HepG2 (cell line): ENCODE measurements around the gene AIF1. TPM values are rescaled to one million over a fixed set of nuclear protein-coding genes. Genes with fewer than 3 reads are reported as not detected.

ENCODE experiments used
- MAFG ChIP-seq: sonication (generic); formaldehyde crosslinking; IDR thresholded peaks from 2 replicates; pipeline ENCODE4 v1.5.1; 2020; ENCODE audit warnings: mild to moderate bottlenecking, missing genetic modification reagents
- NRL ChIP-seq: sonication (generic); formaldehyde crosslinking; IDR thresholded peaks from 2 replicates; pipeline ENCODE4 v1.5.0; 2020; ENCODE audit warnings: missing genetic modification reagents, mild to moderate bottlenecking, moderate library complexity, borderline replicate concordance
- TBX2 ChIP-seq: sonication (generic); formaldehyde crosslinking; IDR thresholded peaks from 2 replicates; pipeline ENCODE4 v1.5.0; 2020; ENCODE audit warnings: missing genetic modification reagents, mild to moderate bottlenecking, borderline replicate concordance
- ZNF3 ChIP-seq: IDR thresholded peaks from 2 replicates; pipeline ENCODE4 v1.7.0; 2017; ENCODE audit warnings: inconsistent platforms
- ZNF670 ChIP-seq: sonication (generic); formaldehyde crosslinking; IDR thresholded peaks from 2 replicates; pipeline ENCODE4 v1.8.0; 2022; ENCODE audit warnings: mild to moderate bottlenecking, missing genetic modification reagents, borderline replicate concordance
- ZNF850 ChIP-seq: sonication (generic); formaldehyde crosslinking; conservative IDR thresholded peaks from 2 replicates; pipeline ENCODE4 v1.9.0; 2021; ENCODE audit warnings: mild to moderate bottlenecking, missing genetic modification reagents
- polyA plus RNA-seq, 8 experiments: library from polyadenylated mRNA; depleted of rRNA in 3 of 8; stranded (reverse) in 7 of 8; unstranded in 1 of 8; fragments of >200 nt; fragmentation: Illumina TruSeq in 4 of 8; extraction: Trizol in 4 of 8; gene quantifications; 2 replicates each; pipeline versions ENCODE4 v1.2.1 to v1.2.3, GENCODE V29; 2011 to 2016; ENCODE audit warnings: low read depth in 4 of 8, missing spikeins in 1 of 8, mixed read lengths in 1 of 8; ENCODE audit not compliant: insufficient read depth in 1 of 8
- total RNA-seq, 5 experiments: library from RNA; depleted of rRNA; stranded (reverse); fragments of >200 nt; fragmentation: Illumina TruSeq; extraction: Trizol; gene quantifications; 2 replicates each; pipeline ENCODE4 v1.2.3, GENCODE V29; 2016; ENCODE audit warnings: low read depth in 1 of 5
- TF ChIP-seq, protein P1 (sequence below): sonication (generic); formaldehyde crosslinking; IDR thresholded peaks from 2 replicates; pipeline ENCODE4 v1.4.0; 2020; ENCODE audit warnings: mild to moderate bottlenecking, missing genetic modification reagents
- TF ChIP-seq, protein P2 (sequence below): sonication (generic); formaldehyde crosslinking; conservative IDR thresholded peaks from 2 replicates; pipeline ENCODE4 v1.8.0; 2022; ENCODE audit warnings: missing genetic modification reagents
- TF ChIP-seq, protein P3 (sequence below): IDR thresholded peaks from 2 replicates; pipeline ENCODE4 v1.6.1; 2016; ENCODE audit warnings: mild to moderate bottlenecking
- TF ChIP-seq, protein P4 (sequence below), 2 experiments: sonication (generic) in 1 of 2; formaldehyde crosslinking in 1 of 2; IDR thresholded peaks; 2 replicates each; pipeline versions ENCODE4 v1.5.1 to v1.6.1; 2011 to 2020; ENCODE audit warnings: borderline replicate concordance in 1 of 2, low read depth in 1 of 2, low read length in 1 of 2, mild to moderate bottlenecking in 1 of 2, missing genetic modification reagents in 1 of 2, moderate library complexity in 1 of 2
- TF ChIP-seq, protein P5 (sequence below): IDR thresholded peaks from 2 replicates; pipeline ENCODE4 v1.6.1; 2012; ENCODE audit warnings: inconsistent platforms
- TF ChIP-seq, protein P6 (sequence below): sonication (generic); formaldehyde crosslinking; IDR thresholded peaks from 2 replicates; pipeline ENCODE4 v1.5.0; 2020; ENCODE audit warnings: mild to moderate bottlenecking, missing genetic modification reagents, borderline replicate concordance
- TF ChIP-seq, protein P7 (sequence below): sonication (generic); formaldehyde crosslinking; IDR thresholded peaks from 2 replicates; pipeline ENCODE4 v1.8.1; 2023; ENCODE audit warnings: mild to moderate bottlenecking, missing genetic modification reagents

The AIF1 gene
- total and polyA plus RNA-seq, 2 of the 13 experiments (the other 11 are each of a cell fraction or from before 2014, with no cell fraction given) = 1.5 TPM; not detected in 1

DNA sequence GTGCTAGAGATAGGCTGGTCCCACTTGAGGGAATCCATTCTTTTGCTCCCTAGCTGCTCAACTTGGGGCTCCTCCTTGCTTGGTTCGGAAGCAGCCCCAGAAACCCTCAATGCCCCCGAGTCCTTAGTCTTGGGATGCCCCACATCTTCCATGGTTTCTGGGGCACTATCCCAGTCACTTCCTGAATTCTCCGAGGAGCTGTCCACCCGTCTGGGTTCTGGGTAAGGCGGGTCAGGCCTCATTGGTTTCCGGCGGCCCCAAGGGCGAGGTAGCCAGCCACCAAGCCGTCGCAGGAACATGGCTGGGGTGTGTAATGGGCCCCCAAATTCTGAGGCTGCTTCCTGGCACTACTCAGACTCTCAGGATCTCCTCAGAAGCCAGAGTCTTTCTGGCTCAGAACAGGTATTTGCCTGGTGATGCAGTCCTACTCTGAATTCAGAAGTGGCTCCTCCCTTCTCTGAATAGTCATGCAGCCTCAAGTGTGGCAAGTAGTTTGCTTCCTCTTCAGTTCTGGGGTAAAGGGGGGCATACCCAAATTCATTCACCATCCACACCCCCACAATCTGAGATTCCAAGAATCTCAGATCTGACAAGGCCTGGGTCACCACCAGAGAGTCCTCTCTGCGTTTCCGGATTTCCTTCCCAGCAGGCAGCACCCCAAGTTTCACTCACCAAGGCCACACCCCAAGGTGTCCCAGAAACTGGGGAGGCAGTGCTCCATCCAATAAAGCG, 44.8 kb downstream of the AIF1 start (continued):
- TF ChIP-seq, protein P1, sequence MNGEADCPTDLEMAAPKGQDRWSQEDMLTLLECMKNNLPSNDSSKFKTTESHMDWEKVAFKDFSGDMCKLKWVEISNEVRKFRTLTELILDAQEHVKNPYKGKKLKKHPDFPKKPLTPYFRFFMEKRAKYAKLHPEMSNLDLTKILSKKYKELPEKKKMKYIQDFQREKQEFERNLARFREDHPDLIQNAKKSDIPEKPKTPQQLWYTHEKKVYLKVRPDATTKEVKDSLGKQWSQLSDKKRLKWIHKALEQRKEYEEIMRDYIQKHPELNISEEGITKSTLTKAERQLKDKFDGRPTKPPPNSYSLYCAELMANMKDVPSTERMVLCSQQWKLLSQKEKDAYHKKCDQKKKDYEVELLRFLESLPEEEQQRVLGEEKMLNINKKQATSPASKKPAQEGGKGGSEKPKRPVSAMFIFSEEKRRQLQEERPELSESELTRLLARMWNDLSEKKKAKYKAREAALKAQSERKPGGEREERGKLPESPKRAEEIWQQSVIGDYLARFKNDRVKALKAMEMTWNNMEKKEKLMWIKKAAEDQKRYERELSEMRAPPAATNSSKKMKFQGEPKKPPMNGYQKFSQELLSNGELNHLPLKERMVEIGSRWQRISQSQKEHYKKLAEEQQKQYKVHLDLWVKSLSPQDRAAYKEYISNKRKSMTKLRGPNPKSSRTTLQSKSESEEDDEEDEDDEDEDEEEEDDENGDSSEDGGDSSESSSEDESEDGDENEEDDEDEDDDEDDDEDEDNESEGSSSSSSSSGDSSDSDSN (CRISPR knock-in tag) = no peak
- TF ChIP-seq, protein P2, sequence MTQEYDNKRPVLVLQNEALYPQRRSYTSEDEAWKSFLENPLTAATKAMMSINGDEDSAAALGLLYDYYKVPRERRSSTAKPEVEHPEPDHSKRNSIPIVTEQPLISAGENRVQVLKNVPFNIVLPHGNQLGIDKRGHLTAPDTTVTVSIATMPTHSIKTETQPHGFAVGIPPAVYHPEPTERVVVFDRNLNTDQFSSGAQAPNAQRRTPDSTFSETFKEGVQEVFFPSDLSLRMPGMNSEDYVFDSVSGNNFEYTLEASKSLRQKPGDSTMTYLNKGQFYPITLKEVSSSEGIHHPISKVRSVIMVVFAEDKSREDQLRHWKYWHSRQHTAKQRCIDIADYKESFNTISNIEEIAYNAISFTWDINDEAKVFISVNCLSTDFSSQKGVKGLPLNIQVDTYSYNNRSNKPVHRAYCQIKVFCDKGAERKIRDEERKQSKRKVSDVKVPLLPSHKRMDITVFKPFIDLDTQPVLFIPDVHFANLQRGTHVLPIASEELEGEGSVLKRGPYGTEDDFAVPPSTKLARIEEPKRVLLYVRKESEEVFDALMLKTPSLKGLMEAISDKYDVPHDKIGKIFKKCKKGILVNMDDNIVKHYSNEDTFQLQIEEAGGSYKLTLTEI (CRISPR knock-in tag) = no peak
- TF ChIP-seq NRL (CRISPR knock-in tag) (no peak), ZNF3 (CRISPR knock-in tag) (no peak), TBX2 (peak; percentile 15; the same call in 1 of the 2 replicates), ZNF850 (CRISPR knock-in tag) (no peak), ZNF670 (CRISPR knock-in tag) (no peak), MAFG (CRISPR knock-in tag) (no peak)
- TF ChIP-seq, protein P3, sequence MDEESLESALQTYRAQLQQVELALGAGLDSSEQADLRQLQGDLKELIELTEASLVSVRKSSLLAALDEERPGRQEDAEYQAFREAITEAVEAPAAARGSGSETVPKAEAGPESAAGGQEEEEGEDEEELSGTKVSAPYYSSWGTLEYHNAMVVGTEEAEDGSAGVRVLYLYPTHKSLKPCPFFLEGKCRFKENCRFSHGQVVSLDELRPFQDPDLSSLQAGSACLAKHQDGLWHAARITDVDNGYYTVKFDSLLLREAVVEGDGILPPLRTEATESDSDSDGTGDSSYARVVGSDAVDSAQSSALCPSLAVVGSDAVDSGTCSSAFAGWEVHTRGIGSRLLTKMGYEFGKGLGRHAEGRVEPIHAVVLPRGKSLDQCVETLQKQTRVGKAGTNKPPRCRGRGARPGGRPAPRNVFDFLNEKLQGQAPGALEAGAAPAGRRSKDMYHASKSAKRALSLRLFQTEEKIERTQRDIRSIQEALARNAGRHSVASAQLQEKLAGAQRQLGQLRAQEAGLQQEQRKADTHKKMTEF (CRISPR knock-in tag) = no peak
- TF ChIP-seq, protein P4, sequence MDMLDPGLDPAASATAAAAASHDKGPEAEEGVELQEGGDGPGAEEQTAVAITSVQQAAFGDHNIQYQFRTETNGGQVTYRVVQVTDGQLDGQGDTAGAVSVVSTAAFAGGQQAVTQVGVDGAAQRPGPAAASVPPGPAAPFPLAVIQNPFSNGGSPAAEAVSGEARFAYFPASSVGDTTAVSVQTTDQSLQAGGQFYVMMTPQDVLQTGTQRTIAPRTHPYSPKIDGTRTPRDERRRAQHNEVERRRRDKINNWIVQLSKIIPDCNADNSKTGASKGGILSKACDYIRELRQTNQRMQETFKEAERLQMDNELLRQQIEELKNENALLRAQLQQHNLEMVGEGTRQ (IDR thresholded peaks at IDR 0.05; ENCODE audit: low read depth, low read length) = no peak
- TF ChIP-seq, protein P4 (CRISPR knock-in tag; IDR thresholded peaks at IDR 0.05; ENCODE audit: borderline replicate concordance) = no peak; the same call in 1 of the 2 replicates
- TF ChIP-seq, protein P5, sequence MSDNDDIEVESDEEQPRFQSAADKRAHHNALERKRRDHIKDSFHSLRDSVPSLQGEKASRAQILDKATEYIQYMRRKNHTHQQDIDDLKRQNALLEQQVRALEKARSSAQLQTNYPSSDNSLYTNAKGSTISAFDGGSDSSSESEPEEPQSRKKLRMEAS = no peak
- TF ChIP-seq, protein P6, sequence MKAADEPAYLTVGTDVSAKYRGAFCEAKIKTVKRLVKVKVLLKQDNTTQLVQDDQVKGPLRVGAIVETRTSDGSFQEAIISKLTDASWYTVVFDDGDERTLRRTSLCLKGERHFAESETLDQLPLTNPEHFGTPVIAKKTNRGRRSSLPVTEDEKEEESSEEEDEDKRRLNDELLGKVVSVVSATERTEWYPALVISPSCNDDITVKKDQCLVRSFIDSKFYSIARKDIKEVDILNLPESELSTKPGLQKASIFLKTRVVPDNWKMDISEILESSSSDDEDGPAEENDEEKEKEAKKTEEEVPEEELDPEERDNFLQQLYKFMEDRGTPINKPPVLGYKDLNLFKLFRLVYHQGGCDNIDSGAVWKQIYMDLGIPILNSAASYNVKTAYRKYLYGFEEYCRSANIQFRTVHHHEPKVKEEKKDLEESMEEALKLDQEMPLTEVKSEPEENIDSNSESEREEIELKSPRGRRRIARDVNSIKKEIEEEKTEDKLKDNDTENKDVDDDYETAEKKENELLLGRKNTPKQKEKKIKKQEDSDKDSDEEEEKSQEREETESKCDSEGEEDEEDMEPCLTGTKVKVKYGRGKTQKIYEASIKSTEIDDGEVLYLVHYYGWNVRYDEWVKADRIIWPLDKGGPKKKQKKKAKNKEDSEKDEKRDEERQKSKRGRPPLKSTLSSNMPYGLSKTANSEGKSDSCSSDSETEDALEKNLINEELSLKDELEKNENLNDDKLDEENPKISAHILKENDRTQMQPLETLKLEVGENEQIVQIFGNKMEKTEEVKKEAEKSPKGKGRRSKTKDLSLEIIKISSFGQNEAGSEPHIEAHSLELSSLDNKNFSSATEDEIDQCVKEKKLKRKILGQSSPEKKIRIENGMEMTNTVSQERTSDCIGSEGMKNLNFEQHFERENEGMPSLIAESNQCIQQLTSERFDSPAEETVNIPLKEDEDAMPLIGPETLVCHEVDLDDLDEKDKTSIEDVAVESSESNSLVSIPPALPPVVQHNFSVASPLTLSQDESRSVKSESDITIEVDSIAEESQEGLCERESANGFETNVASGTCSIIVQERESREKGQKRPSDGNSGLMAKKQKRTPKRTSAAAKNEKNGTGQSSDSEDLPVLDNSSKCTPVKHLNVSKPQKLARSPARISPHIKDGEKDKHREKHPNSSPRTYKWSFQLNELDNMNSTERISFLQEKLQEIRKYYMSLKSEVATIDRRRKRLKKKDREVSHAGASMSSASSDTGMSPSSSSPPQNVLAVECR (CRISPR knock-in tag) = no peak
- TF ChIP-seq, protein P7, sequence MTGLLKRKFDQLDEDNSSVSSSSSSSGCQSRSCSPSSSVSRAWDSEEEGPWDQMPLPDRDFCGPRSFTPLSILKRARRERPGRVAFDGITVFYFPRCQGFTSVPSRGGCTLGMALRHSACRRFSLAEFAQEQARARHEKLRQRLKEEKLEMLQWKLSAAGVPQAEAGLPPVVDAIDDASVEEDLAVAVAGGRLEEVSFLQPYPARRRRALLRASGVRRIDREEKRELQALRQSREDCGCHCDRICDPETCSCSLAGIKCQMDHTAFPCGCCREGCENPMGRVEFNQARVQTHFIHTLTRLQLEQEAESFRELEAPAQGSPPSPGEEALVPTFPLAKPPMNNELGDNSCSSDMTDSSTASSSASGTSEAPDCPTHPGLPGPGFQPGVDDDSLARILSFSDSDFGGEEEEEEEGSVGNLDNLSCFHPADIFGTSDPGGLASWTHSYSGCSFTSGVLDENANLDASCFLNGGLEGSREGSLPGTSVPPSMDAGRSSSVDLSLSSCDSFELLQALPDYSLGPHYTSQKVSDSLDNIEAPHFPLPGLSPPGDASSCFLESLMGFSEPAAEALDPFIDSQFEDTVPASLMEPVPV (CRISPR knock-in tag) = no peak
